Measurements from ENCODE around the gene KCNK7. TPM values are rescaled to one million over a fixed set of nuclear protein-coding genes. Genes with fewer than 3 reads are reported as not detected.
A peak's percentile ranks its signal among the peaks of the same experiment; 100 is the strongest.

The KCNK7 gene
- total RNA-seq, 1 donor from 2014 or later, result 0.84 TPM

DNA sequence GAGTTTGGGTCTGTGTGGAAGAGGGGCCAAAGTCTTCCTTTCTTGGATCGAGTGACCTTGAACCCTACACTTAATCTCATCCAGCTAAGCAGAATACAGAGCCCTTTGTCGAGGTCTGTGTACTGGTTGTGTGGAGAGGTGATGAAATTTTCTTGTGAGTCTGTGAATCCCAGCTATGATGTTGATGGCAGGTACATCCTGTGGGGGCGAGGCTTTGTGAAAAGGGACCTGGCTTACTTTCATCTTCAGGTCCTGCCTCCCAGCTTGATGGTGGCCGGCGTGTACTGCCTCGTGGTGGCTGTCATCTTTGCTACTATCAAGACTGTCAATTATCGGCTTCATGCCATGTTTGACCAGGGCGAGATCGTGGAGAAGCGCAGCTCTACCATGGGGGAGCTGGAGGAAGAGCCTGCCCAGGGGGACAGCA lies 21.0 kb upstream of the KCNK7 start:
- H3K9me3 Mint-ChIP-seq (ENCODE audit: unreplicated experiment), result no peaks in the 10 kb centered on the region
- no peaks in the 10 kb centered on the region for H3K27me3 Mint-ChIP-seq (ENCODE audit: low read depth, unreplicated experiment)
- Histone ChIP-seq H3K4me1 (ENCODE audit: insufficient read depth, low read length) (peaks cover 27% of the 10 kb centered on the region), H3K36me3 (ENCODE audit: insufficient read depth, low read length) (peaks cover 18% of the 10 kb centered on the region), H3K9ac (ENCODE audit: low read length) (peak overlapping the region; percentile 88), H3K9me3 (ENCODE audit: insufficient read depth, low read depth, low read length) (no peaks in the 10 kb centered on the region), H3K27me3 (ENCODE audit: insufficient read depth, low read length) (no peaks in the 10 kb centered on the region), H4K20me1 (ENCODE audit: insufficient read depth, low read length) (peaks cover 44% of the 10 kb centered on the region), H3K79me2 (ENCODE audit: insufficient read depth, low read length) (peaks cover 84% of the 10 kb centered on the region), H3K4me3 (ENCODE audit: insufficient read depth, low read depth, low read length) (peak overlapping the region; percentile 80), H2AFZ (ENCODE audit: low read depth, low read length) (no peak overlapping the region), H3K4me2 (ENCODE audit: low read length) (peak overlapping the region; percentile 100), H3K27ac (ENCODE audit: low read depth, low read length) (peak overlapping the region; percentile 18)
- no peak for DNase-seq (ENCODE audit: low read depth)
- H3K36me3 Mint-ChIP-seq (ENCODE audit: low read depth, unreplicated experiment), result peaks cover 11% of the 10 kb centered on the region
- peak overlapping the region; percentile 99 for H3K4me3 Mint-ChIP-seq (ENCODE audit: unreplicated experiment)
- TF ChIP-seq, protein P1, sequence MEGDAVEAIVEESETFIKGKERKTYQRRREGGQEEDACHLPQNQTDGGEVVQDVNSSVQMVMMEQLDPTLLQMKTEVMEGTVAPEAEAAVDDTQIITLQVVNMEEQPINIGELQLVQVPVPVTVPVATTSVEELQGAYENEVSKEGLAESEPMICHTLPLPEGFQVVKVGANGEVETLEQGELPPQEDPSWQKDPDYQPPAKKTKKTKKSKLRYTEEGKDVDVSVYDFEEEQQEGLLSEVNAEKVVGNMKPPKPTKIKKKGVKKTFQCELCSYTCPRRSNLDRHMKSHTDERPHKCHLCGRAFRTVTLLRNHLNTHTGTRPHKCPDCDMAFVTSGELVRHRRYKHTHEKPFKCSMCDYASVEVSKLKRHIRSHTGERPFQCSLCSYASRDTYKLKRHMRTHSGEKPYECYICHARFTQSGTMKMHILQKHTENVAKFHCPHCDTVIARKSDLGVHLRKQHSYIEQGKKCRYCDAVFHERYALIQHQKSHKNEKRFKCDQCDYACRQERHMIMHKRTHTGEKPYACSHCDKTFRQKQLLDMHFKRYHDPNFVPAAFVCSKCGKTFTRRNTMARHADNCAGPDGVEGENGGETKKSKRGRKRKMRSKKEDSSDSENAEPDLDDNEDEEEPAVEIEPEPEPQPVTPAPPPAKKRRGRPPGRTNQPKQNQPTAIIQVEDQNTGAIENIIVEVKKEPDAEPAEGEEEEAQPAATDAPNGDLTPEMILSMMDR (IDR thresholded peaks at IDR 0.05; ENCODE audit: insufficient read depth, low read depth, low read length), result no peak
- no peak for TF ChIP-seq EZH2 (IDR thresholded peaks at IDR 0.05; ENCODE audit: insufficient read depth, low read length)
- peaks cover 20% of the 10 kb centered on the region for H3K4me1 Mint-ChIP-seq (ENCODE audit: low read depth, unreplicated experiment)
- H3K27ac Mint-ChIP-seq (ENCODE audit: unreplicated experiment), result peak overlapping the region; percentile 89
- FAIRE-seq, result no peak

DNA sequence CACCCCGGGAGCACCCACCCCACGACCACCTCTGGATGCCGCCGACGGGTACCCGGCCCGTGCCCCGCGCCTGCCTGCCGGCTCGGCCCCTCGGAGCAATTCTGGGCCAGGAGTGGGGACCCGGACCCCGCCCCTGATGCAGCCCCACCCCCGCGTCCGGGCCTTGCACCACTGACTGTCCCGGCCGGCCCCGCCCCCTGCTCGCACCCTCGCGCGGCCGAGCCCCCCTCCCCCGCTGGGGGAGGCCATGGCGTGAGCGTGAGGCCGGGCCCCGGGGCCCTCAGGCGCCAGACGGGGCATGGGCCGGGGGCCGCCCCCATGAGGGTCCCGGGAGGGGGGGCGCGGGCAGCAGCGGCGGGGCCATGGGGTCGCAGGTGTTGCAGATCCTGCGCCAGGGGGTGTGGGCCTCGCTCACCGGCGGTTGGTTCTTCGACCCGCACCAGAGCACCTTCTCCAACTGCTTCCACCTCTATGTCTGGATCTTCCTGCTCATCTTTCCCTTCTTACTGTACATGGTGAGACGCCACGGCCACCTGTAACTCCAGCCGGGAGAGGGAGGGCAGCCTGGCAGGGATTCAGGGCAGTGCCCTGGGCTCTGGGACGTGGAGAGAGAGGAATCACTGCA lies 20.5 kb upstream of the KCNK7 start:
- peak overlapping the region; percentile 89 for H3K27ac Mint-ChIP-seq (ENCODE audit: unreplicated experiment)
- Histone ChIP-seq H2AFZ (ENCODE audit: low read depth, low read length) (no peak overlapping the region), H3K4me2 (ENCODE audit: low read length) (peak overlapping the region; percentile 100), H3K4me1 (ENCODE audit: insufficient read depth, low read length) (peaks cover 32% of the 10 kb centered on the region), H3K79me2 (ENCODE audit: insufficient read depth, low read length) (peaks cover 88% of the 10 kb centered on the region), H3K9ac (ENCODE audit: low read length) (peak overlapping the region; percentile 88), H3K9me3 (ENCODE audit: insufficient read depth, low read depth, low read length) (no peaks in the 10 kb centered on the region), H3K36me3 (ENCODE audit: insufficient read depth, low read length) (peaks cover 18% of the 10 kb centered on the region), H3K27me3 (ENCODE audit: insufficient read depth, low read length) (no peaks in the 10 kb centered on the region), H3K4me3 (ENCODE audit: insufficient read depth, low read depth, low read length) (peak overlapping the region; percentile 80), H3K27ac (ENCODE audit: low read depth, low read length) (peak overlapping the region; percentile 46), H4K20me1 (ENCODE audit: insufficient read depth, low read length) (peaks cover 49% of the 10 kb centered on the region)
- FAIRE-seq (no peak), DNase-seq (ENCODE audit: low read depth) (no peak)
- TF ChIP-seq, protein P1 (IDR thresholded peaks at IDR 0.05; ENCODE audit: insufficient read depth, low read depth, low read length), result no peak
- TF ChIP-seq EZH2 (IDR thresholded peaks at IDR 0.05; ENCODE audit: insufficient read depth, low read length), result no peak
- no peaks in the 10 kb centered on the region for H3K27me3 Mint-ChIP-seq (ENCODE audit: low read depth, unreplicated experiment)
- H3K4me1 Mint-ChIP-seq (ENCODE audit: low read depth, unreplicated experiment), result peaks cover 20% of the 10 kb centered on the region
- peak overlapping the region; percentile 99 for H3K4me3 Mint-ChIP-seq (ENCODE audit: unreplicated experiment)
- no peaks in the 10 kb centered on the region for H3K9me3 Mint-ChIP-seq (ENCODE audit: unreplicated experiment)
- peaks cover 11% of the 10 kb centered on the region for H3K36me3 Mint-ChIP-seq (ENCODE audit: low read depth, unreplicated experiment)

Measured in astrocyte (in vitro differentiated cells and primary cell).